Activated naive CD8-positive, alpha-beta T cell treated with anti-CD3 and anti-CD28 coated beads, Interleukin-2, amount 50 U/mL, for 16 hours (primary cell): Measurements from ENCODE around the gene TPSD1.
"Not testable (repeated sequence)": the region's sequence is repeated elsewhere in the genome, so short reads cannot be mapped to it uniquely, and the experiment has no call there.

ENCODE experiments used
- DNase-seq: peaks from one replicate; pipeline ENCODE4 v3.0.0-alpha.2; 2020; ENCODE audit warnings: low read depth, low spot score

The TPSD1 gene

GRCh38 chr16:1281517-1281916, 25.6 kb downstream of the TPSD1 start:
- no peak for DNase-seq

- DNase-seq: no peak
Measured at GRCh38 chr16:1282324-1282973, 26.6 kb downstream of the TPSD1 start.

- no peak for DNase-seq
Measured at GRCh38 chr16:1283296-1283695, 27.4 kb downstream of the TPSD1 start.

GRCh38 chr16:1283996-1284616, 28.2 kb downstream of the TPSD1 start:
- no peak for DNase-seq

GRCh38 chr16:1285669-1286512, 30.0 kb downstream of the TPSD1 start:
- DNase-seq: no peak

- DNase-seq: no peak
Measured at GRCh38 chr16:1286513-1287094, 30.7 kb downstream of the TPSD1 start.

- no peak for DNase-seq
Measured at GRCh38 chr16:1287982-1288670, 32.3 kb downstream of the TPSD1 start.

GRCh38 chr16:1288813-1289476, 33.1 kb downstream of the TPSD1 start:
- DNase-seq: no peak

- DNase-seq: no peak
Measured at GRCh38 chr16:1289477-1289866, 33.6 kb downstream of the TPSD1 start.

GRCh38 chr16:1290063-1290501, 34.2 kb downstream of the TPSD1 start:
- no peak for DNase-seq

- DNase-seq: no peak
Measured at GRCh38 chr16:1290860-1291575, 35.1 kb downstream of the TPSD1 start.

GRCh38 chr16:1291576-1291974, 35.7 kb downstream of the TPSD1 start:
- DNase-seq: no peak

- DNase-seq: not testable (repeated sequence)
Measured at GRCh38 chr16:1292208-1292607, 36.3 kb downstream of the TPSD1 start.

GRCh38 chr16:1292808-1293207, 36.9 kb downstream of the TPSD1 start:
- not testable (repeated sequence) for DNase-seq

- no peak for DNase-seq
Measured at GRCh38 chr16:1293921-1294656, 38.2 kb downstream of the TPSD1 start.

GRCh38 chr16:1295465-1295864, 39.6 kb downstream of the TPSD1 start:
- DNase-seq: no peak

GRCh38 chr16:1296688-1297017, 40.8 kb downstream of the TPSD1 start:
- DNase-seq: not testable (repeated sequence)

GRCh38 chr16:1297018-1297696, 41.3 kb downstream of the TPSD1 start:
- no peak for DNase-seq

- DNase-seq: no peak
Measured at GRCh38 chr16:1298406-1298805, 42.5 kb downstream of the TPSD1 start.
